Esophagus squamous epithelium (tissue), 5 donors: ENCODE results near the gene ERI2. TPM values are rescaled to one million over a fixed set of nuclear protein-coding genes. Genes with fewer than 3 reads are reported as not detected.
"Not testable (repeated sequence)": the region's sequence is repeated elsewhere in the genome, so short reads cannot be mapped to it uniquely, and the experiment has no call there.

Experiments used
- DNase-seq: peaks from one replicate; lab custom pipeline; 2025; lab: John Stamatoyannopoulos, UW
- H3K27ac ChIP-seq, 4 donors: fragments of 200-600 bp; sonication (generic); one replicate each; pipeline ENCODE4 v1.5.1; 2016 to 2019; ENCODE audit warnings: mild to moderate bottlenecking in 1 of 4
- H3K27me3 ChIP-seq, 4 donors: fragments of 200-600 bp; sonication (generic); 1 replicate in 3 of 4; 2 replicates in 1 of 4; pipeline versions ENCODE4 v1.5.1 to v1.6.0; 2017 to 2021; ENCODE audit warnings: antibody characterized with exemption in 1 of 4
- H3K36me3 ChIP-seq, 3 donors: fragments of 200-600 bp; sonication (generic); one replicate each; pipeline ENCODE4 v1.5.1; 2016 to 2019
- H3K4me1 ChIP-seq, 3 donors: fragments of 200-600 bp; sonication (generic); one replicate each; pipeline ENCODE4 v1.5.1; 2017 to 2019
- H3K4me3 ChIP-seq, 4 donors: fragments of 200-600 bp; sonication (generic); 1 replicate in 3 of 4; 2 replicates in 1 of 4; pipeline ENCODE4 v1.5.1; 2016 to 2019; ENCODE audit warnings: mild to moderate bottlenecking in 2 of 4, moderate library complexity in 1 of 4
- H3K9me3 ChIP-seq, 3 donors: fragments of 200-600 bp; sonication (generic); one replicate each; pipeline ENCODE4 v1.5.1; 2016 to 2019
- POLR2A ChIP-seq, 4 donors: fragments of 450-650 bp; IDR thresholded peaks; one replicate each; pipeline ENCODE4 v1.6.1; 2017; ENCODE audit warnings: antibody characterized with exemption in 4 of 4, mild to moderate bottlenecking in 4 of 4, moderate library complexity in 3 of 4
- WGBS, 2 donors: methylation state at CpG; one replicate each; pipeline ENCODE4 v1.1.5; 2018; 5-methylcytosine and 5-hydroxymethylcytosine counted together
- intact Hi-C: fragments of 100-400 bp; cut with DNase I; formaldehyde crosslinking; loops from one replicate; pipeline ENCODE4 v1.15.0; 2022
- total RNA-seq, 4 donors: library from RNA; depleted of rRNA; stranded (reverse); fragments of >200 nt; gene quantifications; one replicate each; pipeline ENCODE4 v1.1.0, GENCODE V29; 2016
- TF ChIP-seq, protein P1 (sequence below), 6 experiments: fragments of 450-650 bp in 4 of 6; fragments of 200-600 bp in 2 of 6; sonication (generic) in 2 of 6; IDR thresholded peaks; one replicate each; pipeline ENCODE4 v1.5.1; 2016 to 2019; ENCODE audit warnings: antibody characterized with exemption in 6 of 6, mild to moderate bottlenecking in 4 of 6, moderate library complexity in 4 of 6
- donor health status: DM: yes; HTN: yes; CAD: no.

The ERI2 gene
- total RNA-seq, 4 donors from 2014 or later: 12.5 to 20.0 (median 19.0) TPM

DNA sequence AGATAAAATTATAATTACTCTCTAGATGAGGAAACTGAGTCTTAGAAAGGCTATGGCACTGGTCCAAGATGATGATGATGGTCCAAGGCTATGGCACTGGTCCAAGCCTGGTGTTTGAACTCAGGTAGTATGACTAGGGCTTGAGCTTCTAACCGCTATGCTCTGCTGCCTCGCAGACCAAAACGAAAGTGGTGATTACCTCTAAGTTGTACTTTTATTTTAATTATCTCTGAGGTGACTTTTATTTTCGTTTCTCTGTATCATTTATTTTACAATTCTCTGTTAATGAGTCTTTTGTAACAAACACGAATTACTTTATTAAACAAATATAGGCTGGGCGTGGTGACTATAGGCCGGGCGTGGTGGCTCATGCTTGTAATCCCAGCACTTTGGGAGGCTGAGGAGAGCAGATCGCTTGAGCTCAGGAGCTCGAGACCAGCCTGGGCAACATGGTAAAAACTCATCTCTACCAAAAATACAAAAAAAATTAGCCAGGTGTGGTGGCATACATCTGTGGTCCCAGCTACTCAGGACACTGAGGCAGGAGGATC lies 5.7 kb upstream of the ERI2 start:
- H3K4me1 ChIP-seq: peaks cover 0 to 15% (median 3%) of the 10 kb centered on the region in 3 donors
- TF ChIP-seq, protein P1, sequence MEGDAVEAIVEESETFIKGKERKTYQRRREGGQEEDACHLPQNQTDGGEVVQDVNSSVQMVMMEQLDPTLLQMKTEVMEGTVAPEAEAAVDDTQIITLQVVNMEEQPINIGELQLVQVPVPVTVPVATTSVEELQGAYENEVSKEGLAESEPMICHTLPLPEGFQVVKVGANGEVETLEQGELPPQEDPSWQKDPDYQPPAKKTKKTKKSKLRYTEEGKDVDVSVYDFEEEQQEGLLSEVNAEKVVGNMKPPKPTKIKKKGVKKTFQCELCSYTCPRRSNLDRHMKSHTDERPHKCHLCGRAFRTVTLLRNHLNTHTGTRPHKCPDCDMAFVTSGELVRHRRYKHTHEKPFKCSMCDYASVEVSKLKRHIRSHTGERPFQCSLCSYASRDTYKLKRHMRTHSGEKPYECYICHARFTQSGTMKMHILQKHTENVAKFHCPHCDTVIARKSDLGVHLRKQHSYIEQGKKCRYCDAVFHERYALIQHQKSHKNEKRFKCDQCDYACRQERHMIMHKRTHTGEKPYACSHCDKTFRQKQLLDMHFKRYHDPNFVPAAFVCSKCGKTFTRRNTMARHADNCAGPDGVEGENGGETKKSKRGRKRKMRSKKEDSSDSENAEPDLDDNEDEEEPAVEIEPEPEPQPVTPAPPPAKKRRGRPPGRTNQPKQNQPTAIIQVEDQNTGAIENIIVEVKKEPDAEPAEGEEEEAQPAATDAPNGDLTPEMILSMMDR (IDR thresholded peaks at IDR 0.05): no peak
- TF ChIP-seq POLR2A (IDR thresholded peaks at IDR 0.05): no peak
- H3K4me3 ChIP-seq: no peak overlapping the region
- H3K9me3 ChIP-seq: no peaks in the 10 kb centered on the region
- peaks cover 0 to 20% (median 0%) of the 10 kb centered on the region in 3 donors for H3K36me3 ChIP-seq
- no peaks in the 10 kb centered on the region for H3K27me3 ChIP-seq
- DNase-seq: no peak
- no peak overlapping the region for H3K27ac ChIP-seq
- 59 to 75% methylated on average over 9 to 10 of the region's 10 CpGs for whole genome bisulfite sequencing, 2 donors
- intact Hi-C loops: no loop called here

DNA sequence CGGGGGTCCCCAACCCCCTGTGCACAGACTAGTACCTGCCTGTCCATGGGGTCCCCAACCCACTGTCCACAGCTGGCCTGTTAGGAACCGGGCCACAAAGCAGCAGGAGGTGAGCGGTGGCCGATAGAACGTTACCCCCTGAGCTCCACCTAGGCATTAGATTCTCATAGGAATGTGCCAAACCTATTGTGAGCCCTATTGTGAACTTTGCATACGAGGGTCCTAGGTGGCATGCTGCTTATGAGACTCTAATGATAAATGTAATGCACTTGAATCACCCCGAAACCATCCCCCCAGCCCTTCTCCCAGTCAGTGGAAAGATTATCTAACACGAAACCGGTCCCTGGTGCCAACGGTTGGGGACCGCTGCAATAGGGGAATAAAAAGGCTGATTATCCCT lies 1.6 kb upstream of the ERI2 start:
- TF ChIP-seq, protein P1 (IDR thresholded peaks at IDR 0.05): no peak
- TF ChIP-seq POLR2A (IDR thresholded peaks at IDR 0.05): no peak
- Histone ChIP-seq H3K4me3 (no peak overlapping the region), H3K27me3 (no peaks in the 10 kb centered on the region), H3K4me1 (peaks cover 0 to 31% (median 9%) of the 10 kb centered on the region in 3 donors), H3K36me3 (no peaks in the 10 kb centered on the region), H3K27ac (no peak overlapping the region), H3K9me3 (no peaks in the 10 kb centered on the region)
- WGBS, 2 donors: 92 to 94% methylated on average over 11 of the region's 11 CpGs
- no peak for DNase-seq
- intact Hi-C loops: no loop called here

DNA sequence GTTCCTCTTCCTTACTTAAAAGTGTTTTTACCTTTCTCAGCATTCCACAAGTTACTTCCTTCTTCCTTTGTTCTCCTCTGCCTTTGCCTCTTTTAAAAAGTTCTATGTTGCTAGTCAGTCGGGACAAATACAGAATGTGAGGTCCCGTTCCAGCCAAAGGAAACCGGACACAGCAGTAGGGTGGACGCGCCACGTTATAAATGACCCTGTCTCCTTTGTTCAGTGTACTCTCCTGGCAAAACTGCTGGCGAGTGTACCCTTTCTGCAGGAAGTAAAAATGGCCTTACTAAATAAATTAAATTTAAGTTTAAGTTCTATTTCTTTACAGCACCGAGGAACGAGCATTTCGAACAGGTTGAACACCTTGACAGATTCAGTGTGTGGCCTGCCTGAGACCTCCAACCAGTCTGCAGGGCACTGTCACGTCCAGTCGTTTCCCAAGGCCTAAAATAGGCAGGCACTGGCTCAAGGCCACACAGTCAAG lies 546 bp downstream of the ERI2 start:
- WGBS, 2 donors: 7 to 8% methylated on average over 10 to 12 of the region's 12 CpGs
- Histone ChIP-seq H3K4me1 (peaks cover 0 to 26% (median 9%) of the 10 kb centered on the region in 3 donors), H3K36me3 (peaks cover 0 to 20% (median 0%) of the 10 kb centered on the region in 3 donors), H3K27ac (peak overlapping the region; percentile 92 to 98 (median 95)), H3K4me3 (peak overlapping the region; percentile 71 to 87 (median 80))
- H3K27me3 ChIP-seq, DNase-seq, intact Hi-C loops, H3K9me3 ChIP-seq: not testable (repeated sequence)

DNA sequence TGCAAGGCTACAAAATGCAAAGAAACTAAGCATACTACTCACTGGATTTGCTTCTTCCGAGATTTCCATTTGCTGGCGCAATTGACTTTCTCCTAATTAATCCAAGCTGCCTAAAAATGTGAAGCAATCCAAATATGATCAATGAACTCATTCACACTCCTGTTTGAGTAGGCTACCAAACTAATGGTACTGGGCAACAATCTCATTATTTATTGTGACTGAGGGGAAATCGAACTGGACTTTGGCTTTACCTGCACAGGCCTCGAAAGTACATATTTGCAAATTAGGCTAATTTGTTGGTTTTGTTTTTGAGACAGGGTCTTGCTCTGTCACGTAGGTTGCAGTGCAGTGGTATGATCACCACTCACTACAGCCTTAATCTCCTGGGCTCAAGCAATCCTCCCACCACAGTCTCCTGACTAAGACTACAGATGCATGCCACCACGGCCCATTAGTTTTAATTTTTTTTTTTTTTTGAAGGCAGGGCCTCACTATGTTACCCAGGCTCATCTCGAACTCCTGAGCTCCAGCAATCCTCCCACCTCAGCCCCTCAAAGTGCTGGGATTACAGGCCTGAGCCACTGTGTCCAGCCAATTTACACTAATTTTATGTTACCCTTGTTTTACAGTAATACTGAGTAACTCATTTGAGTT lies 2.6 kb downstream of the ERI2 start:
- DNase-seq: no peak
- 88 to 90% methylated on average over 7 of the region's 7 CpGs for WGBS, 2 donors
- H3K4me3 ChIP-seq: no peak overlapping the region
- no peaks in the 10 kb centered on the region for H3K27me3 ChIP-seq
- TF ChIP-seq, protein P1 (IDR thresholded peaks at IDR 0.05): no peak
- TF ChIP-seq POLR2A (IDR thresholded peaks at IDR 0.05): no peak
- no peak overlapping the region for H3K27ac ChIP-seq
- H3K4me1 ChIP-seq: peaks cover 0 to 26% (median 9%) of the 10 kb centered on the region in 3 donors
- peaks cover 0 to 30% (median 2%) of the 10 kb centered on the region in 3 donors for H3K36me3 ChIP-seq
- no peaks in the 10 kb centered on the region for H3K9me3 ChIP-seq
- intact Hi-C loops: no loop called here

DNA sequence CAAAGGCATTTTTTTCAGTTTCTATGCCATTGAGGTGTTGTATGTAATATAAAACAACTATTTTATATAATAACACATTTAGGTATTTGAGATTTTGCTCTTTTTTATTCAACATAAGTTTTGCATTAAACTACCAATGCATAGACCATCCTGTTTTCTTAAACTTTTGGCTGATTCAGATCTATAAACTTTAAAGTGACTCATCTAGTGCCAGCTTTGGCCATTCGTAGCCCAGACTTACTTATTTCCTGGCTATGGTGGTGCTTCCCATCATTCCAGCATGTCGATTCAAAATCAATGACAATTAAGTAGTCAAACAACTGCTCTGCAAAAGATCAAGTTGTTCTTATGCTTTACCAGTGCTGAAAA lies 3.1 kb downstream of the ERI2 start:
- TF ChIP-seq POLR2A (IDR thresholded peaks at IDR 0.05): no peak
- TF ChIP-seq, protein P1 (IDR thresholded peaks at IDR 0.05): no peak
- 57 to 63% methylated on average over 2 of the region's 2 CpGs for WGBS, 2 donors
- Histone ChIP-seq H3K36me3 (peaks cover 0 to 35% (median 6%) of the 10 kb centered on the region in 3 donors), H3K4me3 (no peak overlapping the region), H3K4me1 (peaks cover 0 to 26% (median 9%) of the 10 kb centered on the region in 3 donors), H3K27me3 (no peaks in the 10 kb centered on the region), H3K27ac (no peak overlapping the region), H3K9me3 (no peaks in the 10 kb centered on the region)
- no peak for DNase-seq
- intact Hi-C loops: no loop called here
